Measurements from ENCODE around the gene ILK. TPM values are rescaled to one million over a fixed set of nuclear protein-coding genes. Genes with fewer than 3 reads are reported as not detected.

The ILK gene
- total and polyA plus RNA-seq, 10 of the 15 experiments (the other 5 are each of a cell fraction or from before 2014, with no cell fraction given), result 51.8 to 163 (median 92.0) TPM

DNA sequence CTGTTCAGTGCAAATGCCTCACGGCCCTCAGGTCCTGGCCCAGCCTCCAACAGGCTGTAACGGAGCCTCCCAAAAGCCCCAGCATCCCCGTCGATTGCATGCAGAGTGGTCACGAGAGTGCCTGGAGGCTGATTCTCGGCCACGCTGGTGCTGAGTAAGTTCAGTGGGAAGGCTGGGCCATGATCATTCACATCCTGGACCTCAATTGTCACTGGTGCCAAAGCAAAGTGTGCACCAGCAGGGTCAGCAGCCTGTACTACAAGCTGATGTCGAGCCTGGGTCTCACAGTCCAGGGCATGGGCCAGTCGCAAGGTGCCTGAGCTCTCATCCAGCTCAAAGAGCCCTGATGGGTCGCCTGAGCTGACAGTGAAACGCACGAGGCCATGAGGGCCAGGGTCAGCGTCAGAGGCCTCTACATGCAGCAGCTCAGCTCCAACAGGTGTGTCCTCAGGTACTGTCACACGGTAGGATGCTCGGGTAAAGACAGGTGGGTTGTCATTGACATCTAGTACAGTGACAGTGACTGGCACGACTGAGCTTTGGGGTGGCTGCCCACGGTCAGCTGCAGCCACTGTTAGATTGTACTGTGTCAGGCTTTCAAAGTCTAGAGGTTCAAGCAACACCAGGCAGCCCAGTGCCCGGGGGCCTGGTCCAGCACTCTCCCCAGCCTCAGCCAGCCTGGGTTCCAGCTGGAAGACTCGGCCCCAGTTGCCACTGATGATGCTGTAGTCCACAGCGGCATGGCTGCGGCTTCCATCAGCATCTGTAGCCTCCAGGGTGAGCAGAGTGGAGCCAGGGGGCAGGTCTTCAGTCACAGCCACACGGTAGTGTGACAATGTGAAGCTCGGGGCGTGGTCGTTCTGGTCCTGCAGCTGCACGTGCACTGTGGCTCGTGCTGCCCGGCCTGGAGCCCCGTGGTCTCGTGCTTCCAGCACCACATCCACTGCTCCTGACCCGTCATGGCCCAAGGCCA is 20.1 kb downstream of the ILK start (continued):
- TF ChIP-seq SIX5 (IDR thresholded peaks at IDR 0.05; ENCODE audit: low read depth, low read length, severe bottlenecking) (no peak), YBX1 (IDR thresholded peaks at IDR 0.05) (no peak)

DNA sequence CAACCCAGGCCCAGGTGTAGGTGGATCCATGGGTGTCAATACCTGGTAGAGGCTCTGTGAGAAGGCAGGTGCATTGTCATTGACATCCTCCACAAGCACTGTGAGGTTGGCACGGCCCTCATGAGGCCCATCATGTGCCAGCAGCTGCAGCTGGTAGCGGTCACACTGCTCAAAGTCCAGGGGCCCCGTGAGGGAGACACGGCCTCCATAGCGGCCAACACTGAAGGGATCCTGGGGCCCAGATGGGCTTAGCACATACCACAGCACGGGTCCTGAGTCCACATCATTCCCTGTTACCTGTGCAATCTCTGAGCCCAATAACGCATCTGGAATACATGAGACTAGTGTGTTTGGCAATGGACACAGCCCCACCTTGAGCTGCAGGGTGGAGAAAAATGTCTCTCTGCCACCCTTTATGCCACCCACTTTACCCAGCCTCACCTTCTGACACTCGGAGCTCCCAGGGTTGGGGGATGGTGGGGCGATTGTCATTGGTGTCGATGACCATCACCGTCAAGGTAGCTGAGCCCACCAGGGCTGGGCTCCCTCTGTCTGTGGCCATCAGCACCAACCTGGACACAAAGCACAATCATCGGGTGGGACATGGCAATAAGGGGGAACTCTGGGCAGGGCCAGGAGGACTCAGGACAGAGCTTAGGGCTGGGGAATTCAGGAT is 21.7 kb downstream of the ILK start:
- no peak for TF ChIP-seq TARDBP (IDR thresholded peaks at IDR 0.05; ENCODE audit: borderline replicate concordance)
- TF ChIP-seq EZH2 (IDR thresholded peaks at IDR 0.05; ENCODE audit: borderline replicate concordance, control insufficient read depth, low read depth, low read length), result no peak
- TF ChIP-seq SMARCA5 (IDR thresholded peaks at IDR 0.05), result no peak
- ChIA-PET SMC1A (ENCODE audit: uncharacterized antibody, unreplicated experiment) (no interaction called here), POLR2A (interaction anchor here (1.0 to 9.1 kb wide), 2 partner anchors 16 to 144 kb away, joined by 3 to 85 read pairs; partner anchors contain the start of genes TAF10 and TIMM10B), CTCF (interaction anchor here (0.9 to 1.0 kb wide), 2 partner anchors 13 to 52 kb away, joined by 3 read pairs; no protein-coding TSS in a partner anchor), RAD21 (ENCODE audit: unreplicated experiment) (interaction anchor here (0.9 kb wide), 1 partner anchor 56 kb away, joined by 3 read pairs; no protein-coding TSS in a partner anchor)
- no peak overlapping the region for H3K4me3 ChIP-seq
- peaks cover 9% of the 10 kb centered on the region for H3K4me1 ChIP-seq (ENCODE audit: control insufficient read depth, insufficient read depth, low read length)
- no peak overlapping the region for H3K9ac ChIP-seq (ENCODE audit: control insufficient read depth, insufficient read depth, low read length)
- H3K79me2 ChIP-seq (ENCODE audit: control insufficient read depth, insufficient read depth, low read length), result no peaks in the 10 kb centered on the region
- intact Hi-C loops (cut with micrococcal nuclease; ENCODE audit: unreplicated experiment) (no loop called here), in situ Hi-C loops (cut with MboI) (no loop called here)
- no TSS peak for BruUV-seq (replicated peaks)
- WGBS (ENCODE audit: insufficient coverage, insufficient replicate concordance, low lambda C conversion rate, missing lambda C conversion rate), result 53% methylated on average over 12 of the region's 12 CpGs
- ATAC-seq (no peak), FAIRE-seq (no peak), DNase-seq (ENCODE audit: low read depth, low spot score) (no peak)
- H4K20me1 ChIP-seq (ENCODE audit: control insufficient read depth, insufficient read depth), result no peaks in the 10 kb centered on the region
- H2AFZ ChIP-seq (ENCODE audit: control insufficient read depth, low read depth, low read length), result no peak overlapping the region
- no peaks in the 10 kb centered on the region for H3K36me3 ChIP-seq (ENCODE audit: control insufficient read depth in 2 of 2, insufficient read depth in 2 of 2, low read length in 1 of 2)
- H3K9me3 ChIP-seq (replicated peaks; ENCODE audit: control insufficient read depth, insufficient read depth, low read length), result no peaks in the 10 kb centered on the region
- no peak overlapping the region for H3K27ac ChIP-seq (ENCODE audit: control insufficient read depth, insufficient read depth)
- H3K27me3 ChIP-seq (replicated peaks in 1 of 2; ENCODE audit: control insufficient read depth in 2 of 2, insufficient read depth in 2 of 2, low read length in 1 of 2), result no peaks in the 10 kb centered on the region
- H3K4me2 ChIP-seq (ENCODE audit: control insufficient read depth, insufficient read depth), result no peak overlapping the region

All from GM12878 (cell line).